Upper lobe of right lung (tissue), 1 donor: ENCODE data around the gene EVA1A. TPM values are rescaled to one million over a fixed set of nuclear protein-coding genes. Genes with fewer than 3 reads are reported as not detected.
"Not testable (repeated sequence)": the region's sequence is repeated elsewhere in the genome, so short reads cannot be mapped to it uniquely, and the experiment has no call there.

ENCODE experiments used
- ATAC-seq: fragments of 200-7000 bp; cut with Tn5 transposase; one replicate; pipeline ENCODE4 v1.9.1; 2020; ENCODE audit warnings: mild to moderate bottlenecking, moderate library complexity
- DNase-seq: peaks from one replicate; pipeline ENCODE4 v3.0.0-alpha.2; 2020
- H3K27ac ChIP-seq: fragments of 200-600 bp; one replicate; pipeline ENCODE4 v1.8.0; 2022
- H3K27me3 ChIP-seq: fragments of 200-600 bp; one replicate; pipeline ENCODE4 v1.8.0; 2022; ENCODE audit warnings: mild to moderate bottlenecking
- H3K36me3 ChIP-seq: fragments of 200-600 bp; one replicate; pipeline ENCODE4 v1.8.0; 2022
- H3K4me1 ChIP-seq: fragments of 200-600 bp; one replicate; pipeline ENCODE4 v1.8.0; 2022
- H3K4me3 ChIP-seq: fragments of 200-600 bp; one replicate; pipeline ENCODE4 v1.8.0; 2022; ENCODE audit warnings: mild to moderate bottlenecking
- H3K9me3 ChIP-seq: fragments of 200-600 bp; one replicate; pipeline ENCODE4 v1.8.0; 2022
- CTCF ChIP-seq: fragments of 200-600 bp; IDR thresholded peaks from one replicate; pipeline ENCODE4 v1.8.0; 2022; ENCODE audit warnings: antibody characterized with exemption
- intact Hi-C: fragments of 100-400 bp; cut with DNase I; formaldehyde crosslinking; loops from one replicate; pipeline ENCODE4 v1.11.0; 2022
- total RNA-seq: library from RNA; stranded (reverse); fragmentation: NEBNext Ultra II Directional; extraction: Animal tissue kit (Norgen Biotek cat#: 25700); gene quantifications from one replicate; pipeline ENCODE4 v1.2.1, GENCODE V29; 2021
- donor health status: DM: no; HTN: yes; CAD: no; lungs with severe emphysema.

Gene EVA1A
- total RNA-seq, 1 donor from 2014 or later, result 41.9 TPM

DNA sequence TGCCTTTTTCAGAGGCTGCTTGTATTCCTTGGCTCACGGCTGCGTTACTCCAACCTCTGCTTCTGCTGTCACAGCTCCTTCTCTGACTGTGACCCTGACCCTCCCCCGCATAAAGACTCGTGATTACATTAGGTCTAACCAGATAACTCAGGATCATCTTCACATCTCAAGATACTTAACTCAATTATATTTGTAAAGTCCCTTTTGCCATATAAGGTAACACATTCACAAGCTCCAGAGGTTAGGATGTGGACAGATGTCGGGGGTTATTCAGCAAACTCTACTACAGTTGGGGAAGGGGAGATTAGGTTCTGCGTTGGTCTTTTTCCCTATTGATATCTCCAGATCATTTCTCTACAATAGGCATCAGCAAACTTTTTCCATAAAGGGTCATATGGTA is 76.9 kb downstream of the EVA1A start:
- H3K4me3 ChIP-seq, result no peak overlapping the region
- no peak for TF ChIP-seq CTCF
- H3K9me3 ChIP-seq, result no peaks in the 10 kb centered on the region
- DNase-seq (no peak), ATAC-seq (no peak)
- no peaks in the 10 kb centered on the region for H3K4me1 ChIP-seq
- no peaks in the 10 kb centered on the region for H3K36me3 ChIP-seq
- H3K27me3 ChIP-seq, result no peaks in the 10 kb centered on the region
- intact Hi-C loops, result no loop called here
- no peak overlapping the region for H3K27ac ChIP-seq

- H3K27me3 ChIP-seq, result no peaks in the 10 kb centered on the region
- no peaks in the 10 kb centered on the region for H3K36me3 ChIP-seq
- no peak for ATAC-seq
- intact Hi-C loops, result no loop called here
- no peaks in the 10 kb centered on the region for H3K4me1 ChIP-seq
- H3K4me3 ChIP-seq, result no peak overlapping the region
- no peak overlapping the region for H3K27ac ChIP-seq
- H3K9me3 ChIP-seq, result no peaks in the 10 kb centered on the region
- no peak for TF ChIP-seq CTCF
- DNase-seq, result no peak
These were observed 78.3 kb downstream of the EVA1A start for GRCh38 chr2:75482398-75482797.

GRCh38 chr2:75480971-75481836 is 79.5 kb downstream of the EVA1A start:
- Histone ChIP-seq H3K27me3 (no peaks in the 10 kb centered on the region), H3K4me1 (no peaks in the 10 kb centered on the region), H3K4me3 (no peak overlapping the region), H3K36me3 (no peaks in the 10 kb centered on the region), H3K9me3 (no peaks in the 10 kb centered on the region), H3K27ac (no peak overlapping the region)
- TF ChIP-seq CTCF, result peak; percentile 28
- intact Hi-C loops, result no loop called here
- ATAC-seq (peak; percentile 58), DNase-seq (no peak)

- H3K9me3 ChIP-seq, H3K4me3 ChIP-seq, ATAC-seq, DNase-seq, H3K27ac ChIP-seq, H3K4me1 ChIP-seq, intact Hi-C loops, H3K27me3 ChIP-seq, H3K36me3 ChIP-seq: not testable (repeated sequence)
These were observed 83.0 kb downstream of the EVA1A start for GRCh38 chr2:75477696-75478095.

DNA sequence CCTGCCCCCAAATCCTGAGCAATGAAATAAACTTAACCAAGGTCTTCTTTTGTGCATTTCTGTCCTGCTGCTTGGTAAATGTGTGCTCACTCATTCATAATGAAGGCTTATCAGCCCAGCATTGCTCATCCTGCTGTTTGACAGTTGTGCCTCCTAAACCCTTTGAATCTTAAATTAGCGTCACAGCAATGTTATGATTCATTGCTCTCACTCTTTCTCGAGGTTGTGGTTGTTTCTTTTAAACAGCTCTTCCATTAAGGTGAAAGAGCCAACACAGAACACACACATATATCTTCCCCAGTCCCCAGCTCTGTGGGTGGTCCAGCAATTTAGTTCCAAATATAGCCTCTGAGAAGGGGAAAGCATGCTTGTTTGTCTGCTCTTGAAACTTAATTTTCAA is 84.0 kb downstream of the EVA1A start:
- H3K36me3 ChIP-seq, result no peaks in the 10 kb centered on the region
- H3K9me3 ChIP-seq, result no peaks in the 10 kb centered on the region
- DNase-seq (no peak), ATAC-seq (no peak)
- intact Hi-C loops, result no loop called here
- no peaks in the 10 kb centered on the region for H3K4me1 ChIP-seq
- no peak overlapping the region for H3K27ac ChIP-seq
- H3K4me3 ChIP-seq, result no peak overlapping the region
- TF ChIP-seq CTCF, result no peak
- no peaks in the 10 kb centered on the region for H3K27me3 ChIP-seq

- intact Hi-C loops, result no loop called here
- Histone ChIP-seq H3K9me3 (no peaks in the 10 kb centered on the region), H3K27me3 (no peaks in the 10 kb centered on the region), H3K36me3 (no peaks in the 10 kb centered on the region), H3K27ac (no peak overlapping the region), H3K4me1 (no peaks in the 10 kb centered on the region), H3K4me3 (no peak overlapping the region)
- DNase-seq, result no peak
- TF ChIP-seq CTCF, result no peak
- ATAC-seq, result no peak
These were observed 84.8 kb downstream of the EVA1A start for GRCh38 chr2:75475976-75476375.
